Measurements from ENCODE around the gene PCDHGC4. TPM values are rescaled to one million over a fixed set of nuclear protein-coding genes. Genes with fewer than 3 reads are reported as not detected.

PCDHGC4 gene
- total RNA-seq, 1 donor from 2014 or later: 0.40 TPM

DNA sequence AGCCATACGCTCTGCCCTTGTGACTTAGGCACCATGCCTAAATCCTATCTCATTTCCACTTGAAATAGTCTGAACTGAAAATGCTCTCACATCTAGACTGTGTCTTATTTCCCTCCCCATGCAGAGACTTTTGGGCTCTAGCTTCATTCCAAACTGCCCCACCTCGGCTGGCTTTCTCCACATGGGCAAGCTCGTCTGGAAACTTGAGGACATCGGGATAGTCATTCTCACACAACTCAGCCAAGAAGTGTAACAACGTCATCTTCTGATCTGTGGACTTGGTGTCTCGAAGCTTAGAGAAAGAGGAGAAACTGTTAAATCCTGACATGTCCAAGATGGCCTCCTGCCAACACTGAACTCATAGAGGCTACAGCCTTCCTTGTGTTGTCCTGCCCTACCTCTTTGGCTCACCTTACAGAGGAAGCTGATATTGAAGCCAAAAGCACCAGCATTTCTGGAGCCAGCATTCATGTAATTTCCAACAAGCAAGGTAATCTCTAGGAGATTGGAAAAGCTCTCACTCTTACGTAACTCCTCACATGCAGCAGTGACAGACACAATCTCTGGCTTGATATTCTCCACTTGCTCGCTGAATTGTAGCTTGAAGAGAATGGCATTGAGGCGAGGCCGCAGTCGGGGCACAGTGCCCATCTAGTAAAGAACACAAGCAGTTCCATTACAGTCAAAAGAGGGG is 43.6 kb downstream of the PCDHGC4 start:
- DNase-seq (ENCODE audit: low read depth, low spot score): no peak

- DNase-seq (ENCODE audit: low read depth, low spot score): no peak
These were observed 44.2 kb downstream of the PCDHGC4 start for GRCh38 chr5:141529002-141529401.

DNA sequence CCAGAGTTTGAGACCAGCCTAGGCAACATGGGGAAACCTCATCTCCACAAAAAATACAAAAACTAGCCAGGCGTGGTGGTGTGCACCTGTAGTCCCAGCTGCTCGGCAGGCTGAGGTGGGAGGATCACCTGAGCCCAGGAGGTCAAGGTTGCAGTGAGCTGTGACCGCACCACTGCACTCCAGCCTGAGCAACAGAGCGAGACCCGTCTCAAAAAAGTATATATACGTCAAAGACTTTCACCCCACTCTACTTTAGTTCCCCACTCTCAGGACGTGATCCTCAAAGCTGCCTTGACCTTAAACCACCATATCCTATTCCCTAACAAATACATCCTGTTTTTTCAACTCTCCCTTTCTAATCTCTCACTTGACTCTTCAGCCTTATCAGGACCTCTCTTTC is 45.0 kb downstream of the PCDHGC4 start:
- DNase-seq (ENCODE audit: low read depth, low spot score): no peak

GRCh38 chr5:141532726-141533125 is 47.9 kb downstream of the PCDHGC4 start:
- DNase-seq (ENCODE audit: low read depth, low spot score): no peak

- DNase-seq (ENCODE audit: low read depth, low spot score): no peak
These were observed 49.1 kb downstream of the PCDHGC4 start for GRCh38 chr5:141533897-141534296.

GRCh38 chr5:141534492-141535213 is 49.8 kb downstream of the PCDHGC4 start:
- no peak for DNase-seq (ENCODE audit: low read depth, low spot score)

Other genes starting within 250 kb of the PCDHGC4 start
- 0.26 and 0.95 TPM in 2 replicates for gene PCDHB15, start 239.6 kb upstream of the PCDHGC4 start, total RNA-seq
- 0.13 and 0.32 TPM in 2 replicates for gene SLC25A2, start 181.0 kb upstream of the PCDHGC4 start, total RNA-seq
- 70.7 and 109 TPM in 2 replicates for gene TAF7, start 164.2 kb upstream of the PCDHGC4 start, total RNA-seq
- 0.20 and 0.28 TPM in 2 replicates for gene PCDHGA1, start 154.5 kb upstream of the PCDHGC4 start, total RNA-seq
- gene PCDHGA2, start 146.3 kb upstream of the PCDHGC4 start, total RNA-seq: 0.79 and 0.92 TPM in 2 replicates
- gene PCDHGA3, start 141.2 kb upstream of the PCDHGC4 start, total RNA-seq: 0.21 and 0.26 TPM in 2 replicates
- 0.59 and 0.63 TPM in 2 replicates for gene PCDHGB1, start 134.9 kb upstream of the PCDHGC4 start, total RNA-seq
- gene PCDHGA4, start 130.0 kb upstream of the PCDHGC4 start, total RNA-seq: 2.0 and 3.5 TPM in 2 replicates
- gene PCDHGB2, start 125.0 kb upstream of the PCDHGC4 start, total RNA-seq: 1.3 TPM in 2 replicates
- gene PCDHGA5, start 120.9 kb upstream of the PCDHGC4 start, total RNA-seq: 0.35 and 0.40 TPM in 2 replicates
- gene PCDHGB3, start 114.8 kb upstream of the PCDHGC4 start, total RNA-seq: 1.3 and 1.6 TPM in 2 replicates
- 1.3 and 1.4 TPM in 2 replicates for gene PCDHGA6, start 111.1 kb upstream of the PCDHGC4 start, total RNA-seq
- gene PCDHGA7, start 102.3 kb upstream of the PCDHGC4 start, total RNA-seq: 0.59 and 0.95 TPM in 2 replicates
- 9.3 and 12.4 TPM in 2 replicates for gene PCDHGB4, start 97.3 kb upstream of the PCDHGC4 start, total RNA-seq
- 0.46 and 0.95 TPM in 2 replicates for gene PCDHGA8, start 92.4 kb upstream of the PCDHGC4 start, total RNA-seq
- 8.7 and 12.3 TPM in 2 replicates for gene PCDHGB5, start 87.1 kb upstream of the PCDHGC4 start, total RNA-seq
- gene PCDHGA9, start 82.3 kb upstream of the PCDHGC4 start, total RNA-seq: 1.2 and 1.8 TPM in 2 replicates
- gene PCDHGB6, start 77.0 kb upstream of the PCDHGC4 start, total RNA-seq: 2.0 and 2.1 TPM in 2 replicates
- gene PCDHGA10, start 72.0 kb upstream of the PCDHGC4 start, total RNA-seq: 3.1 and 4.0 TPM in 2 replicates
- gene PCDHGB7, start 67.4 kb upstream of the PCDHGC4 start, total RNA-seq: 4.8 and 6.1 TPM in 2 replicates
- 8.7 and 11.1 TPM in 2 replicates for gene PCDHGA11, start 64.0 kb upstream of the PCDHGC4 start, total RNA-seq
- gene PCDHGA12, start 54.5 kb upstream of the PCDHGC4 start, total RNA-seq: 5.1 and 8.7 TPM in 2 replicates
- 9.0 and 14.7 TPM in 2 replicates for gene PCDHGC3, start 9.1 kb upstream of the PCDHGC4 start, total RNA-seq
- gene PCDHGC5, start 4.1 kb downstream of the PCDHGC4 start, total RNA-seq: 0.33 and 0.53 TPM in 2 replicates
- 42.7 and 52.6 TPM in 2 replicates for gene DIAPH1, start 134.0 kb downstream of the PCDHGC4 start, total RNA-seq
- 44.7 and 57.3 TPM in 2 replicates for gene HDAC3, start 151.8 kb downstream of the PCDHGC4 start, total RNA-seq
- 2.7 and 3.3 TPM in 2 replicates for gene RELL2, start 152.0 kb downstream of the PCDHGC4 start, total RNA-seq
- gene FCHSD1, start 166.4 kb downstream of the PCDHGC4 start, total RNA-seq: 20.0 and 22.9 TPM in 2 replicates
- gene ARAP3, start 197.2 kb downstream of the PCDHGC4 start, total RNA-seq: 33.8 and 43.1 TPM in 2 replicates

Data from pulmonary artery endothelial cell (primary cell).